Smooth muscle cell (in vitro differentiated cells): ENCODE data around the gene PCDHGB7. TPM values are rescaled to one million over a fixed set of nuclear protein-coding genes. Genes with fewer than 3 reads are reported as not detected.
A peak's percentile ranks its signal among the peaks of the same experiment; 100 is the strongest.
"Not testable (repeated sequence)": the region's sequence is repeated elsewhere in the genome, so short reads cannot be mapped to it uniquely, and the experiment has no call there.

Source experiments
- DNase-seq: peaks from one replicate; lab custom pipeline; 2025; ENCODE audit not compliant: unreplicated experiment; lab: John Stamatoyannopoulos, UW
- H2AFZ ChIP-seq: fragments of 200-600 bp; sonication (generic); 2 replicates; pipeline ENCODE4 v1.6.0; 2016; ENCODE audit warnings: antibody characterized with exemption, low read depth, mild to moderate bottlenecking
- H3F3A ChIP-seq: fragments of 200-600 bp; sonication (generic); 2 replicates; pipeline ENCODE4 v1.6.0; 2017; ENCODE audit warnings: antibody characterized with exemption, low read depth
- H3K27ac ChIP-seq: fragments of 200-600 bp; sonication (generic); 2 replicates; pipeline ENCODE4 v1.5.1; 2016; ENCODE audit warnings: low read depth, mild to moderate bottlenecking
- H3K27me3 ChIP-seq: fragments of 200-600 bp; sonication (generic); 2 replicates; pipeline ENCODE4 v1.6.1; 2016; ENCODE audit warnings: low read depth, mild to moderate bottlenecking
- H3K36me3 ChIP-seq: fragments of 200-600 bp; sonication (generic); 2 replicates; pipeline ENCODE4 v1.5.1; 2016; ENCODE audit warnings: low read depth
- H3K4me1 ChIP-seq: fragments of 200-600 bp; sonication (generic); 2 replicates; pipeline ENCODE4 v1.5.1; 2016; ENCODE audit warnings: low read depth
- H3K4me2 ChIP-seq: fragments of 200-600 bp; sonication (generic); 2 replicates; pipeline ENCODE4 v1.6.0; 2016; ENCODE audit warnings: mild to moderate bottlenecking
- H3K4me3 ChIP-seq: fragments of 200-600 bp; sonication (generic); 2 replicates; pipeline ENCODE4 v1.5.1; 2016; ENCODE audit warnings: mild to moderate bottlenecking
- H3K79me2 ChIP-seq: fragments of 200-600 bp; sonication (generic); 2 replicates; pipeline ENCODE4 v1.6.0; 2016; ENCODE audit warnings: low read depth, mild to moderate bottlenecking
- H3K9ac ChIP-seq: fragments of 200-600 bp; sonication (generic); 2 replicates; pipeline ENCODE4 v1.6.0; 2016; ENCODE audit warnings: low read depth
- H3K9me3 ChIP-seq: fragments of 200-600 bp; sonication (generic); replicated peaks from 2 replicates; pipeline ENCODE4 v1.5.1; 2016; ENCODE audit warnings: low read depth
- H4K20me1 ChIP-seq: fragments of 200-600 bp; sonication (generic); 2 replicates; pipeline ENCODE4 v1.6.0; 2016; ENCODE audit warnings: low read depth
- WGBS: methylation state at CpG from one replicate; pipeline ENCODE4 v1.1.7; 2016; ENCODE audit warnings: low lambda C conversion rate; 5-methylcytosine and 5-hydroxymethylcytosine counted together
- polyA plus RNA-seq: library from polyadenylated mRNA; unstranded; fragments of >200 nt; fragmentation: Nextera tagmentation; extraction: Ambion mirVana; gene quantifications from 2 replicates; pipeline ENCODE4 v1.2.1, GENCODE V29; 2016
- total RNA-seq: library from RNA; depleted of rRNA; stranded (reverse); fragments of >200 nt; gene quantifications from 2 replicates; pipeline ENCODE4 v1.2.3, GENCODE V29; 2014
- TF ChIP-seq, protein P1 (sequence below): fragments of 200-600 bp; sonication (generic); IDR thresholded peaks from 2 replicates; pipeline ENCODE4 v1.5.1; 2017; ENCODE audit warnings: borderline replicate concordance, mild to moderate bottlenecking, antibody characterized with exemption; ENCODE audit not compliant: insufficient read depth, poor library complexity, severe bottlenecking

Gene PCDHGB7
- total RNA-seq = 25.3 and 37.5 TPM in 2 replicates
- 21.3 and 24.6 TPM in 2 replicates for polyA plus RNA-seq

- H3K4me3 ChIP-seq = peak within 1 kb of the TSS; percentile 55
- peak within 1 kb of the TSS; percentile 83 for H3K4me2 ChIP-seq
- H3K36me3 ChIP-seq = peaks cover 32% of the 10 kb centered on the region
- not testable (repeated sequence) for H3F3A ChIP-seq, H4K20me1 ChIP-seq, H3K27me3 ChIP-seq, H3K4me1 ChIP-seq
- H3K9ac ChIP-seq = peak within 1 kb of the TSS; percentile 51
- peaks cover 20% of the 10 kb centered on the region for H3K9me3 ChIP-seq
- 6% methylated on average over 47 of the region's 47 CpGs for WGBS
- TF ChIP-seq, protein P1, sequence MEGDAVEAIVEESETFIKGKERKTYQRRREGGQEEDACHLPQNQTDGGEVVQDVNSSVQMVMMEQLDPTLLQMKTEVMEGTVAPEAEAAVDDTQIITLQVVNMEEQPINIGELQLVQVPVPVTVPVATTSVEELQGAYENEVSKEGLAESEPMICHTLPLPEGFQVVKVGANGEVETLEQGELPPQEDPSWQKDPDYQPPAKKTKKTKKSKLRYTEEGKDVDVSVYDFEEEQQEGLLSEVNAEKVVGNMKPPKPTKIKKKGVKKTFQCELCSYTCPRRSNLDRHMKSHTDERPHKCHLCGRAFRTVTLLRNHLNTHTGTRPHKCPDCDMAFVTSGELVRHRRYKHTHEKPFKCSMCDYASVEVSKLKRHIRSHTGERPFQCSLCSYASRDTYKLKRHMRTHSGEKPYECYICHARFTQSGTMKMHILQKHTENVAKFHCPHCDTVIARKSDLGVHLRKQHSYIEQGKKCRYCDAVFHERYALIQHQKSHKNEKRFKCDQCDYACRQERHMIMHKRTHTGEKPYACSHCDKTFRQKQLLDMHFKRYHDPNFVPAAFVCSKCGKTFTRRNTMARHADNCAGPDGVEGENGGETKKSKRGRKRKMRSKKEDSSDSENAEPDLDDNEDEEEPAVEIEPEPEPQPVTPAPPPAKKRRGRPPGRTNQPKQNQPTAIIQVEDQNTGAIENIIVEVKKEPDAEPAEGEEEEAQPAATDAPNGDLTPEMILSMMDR = peak; percentile 78
- peak within 1 kb of the TSS; percentile 57 for H3K27ac ChIP-seq
- DNase-seq = peak; percentile 36
- peaks cover 69% of the 10 kb centered on the region for H3K79me2 ChIP-seq
- H2AFZ ChIP-seq = peak within 1 kb of the TSS; percentile 43
Observed at GRCh38 chr5:141417494-141418172, at the start of gene PCDHGB7. TSS of gene PCDHGB7 (plus strand) at chr5:141417677. CDS start at chr5:141417860, 183 bp downstream.

GRCh38 chr5:141369994-141370848 is 47.3 kb upstream of the PCDHGB7 start, which contains the start of gene PCDHGB3:
TSS of gene PCDHGB3 (plus strand) at chr5:141370242. CDS start at chr5:141370395, 153 bp downstream.
- no peak for DNase-seq
- Histone ChIP-seq H2AFZ (no peak within 1 kb of the TSS), H3F3A (no peaks in the 10 kb centered on the region), H4K20me1 (no peaks in the 10 kb centered on the region), H3K27ac (no peak within 1 kb of the TSS), H3K9me3 (peaks cover 15% of the 10 kb centered on the region), H3K27me3 (no peaks in the 10 kb centered on the region), H3K9ac (no peak within 1 kb of the TSS), H3K4me2 (no peak within 1 kb of the TSS), H3K4me1 (no peaks in the 10 kb centered on the region), H3K4me3 (no peak within 1 kb of the TSS), H3K36me3 (no peaks in the 10 kb centered on the region), H3K79me2 (no peaks in the 10 kb centered on the region)
- WGBS = 89% methylated on average over 32 of the region's 32 CpGs
- TF ChIP-seq, protein P1 = no peak

GRCh38 chr5:141371572-141372475 is 45.7 kb upstream of the PCDHGB7 start:
- WGBS = 96% methylated on average over 69 of the region's 69 CpGs
- H3K27me3 ChIP-seq = no peaks in the 10 kb centered on the region

More at GRCh38 chr5:141371572-141372475, 45.7 kb upstream of the PCDHGB7 start:
- H3K4me1 ChIP-seq = no peaks in the 10 kb centered on the region
- TF ChIP-seq, protein P1 = no peak
- no peak overlapping the region for H3K27ac ChIP-seq
- H3K79me2 ChIP-seq = no peaks in the 10 kb centered on the region
- no peak for DNase-seq
- H3K9me3 ChIP-seq = peaks cover 10% of the 10 kb centered on the region
- no peaks in the 10 kb centered on the region for H3F3A ChIP-seq
- H4K20me1 ChIP-seq = no peaks in the 10 kb centered on the region
- no peaks in the 10 kb centered on the region for H3K36me3 ChIP-seq
- H3K4me3 ChIP-seq = no peak overlapping the region
- H3K9ac ChIP-seq = no peak overlapping the region
- no peak overlapping the region for H2AFZ ChIP-seq
- H3K4me2 ChIP-seq = no peak overlapping the region
